ENCODE data around the gene PLCB3. TPM values are rescaled to one million over a fixed set of nuclear protein-coding genes. Genes with fewer than 3 reads are reported as not detected.

PLCB3 gene
- total RNA-seq, 2 donors from 2014 or later: 7.5 to 15.5 TPM

- Histone ChIP-seq H3K27ac (no peak overlapping the region), H3K4me3 (no peak overlapping the region), H3K9me3 (no peaks in the 10 kb centered on the region), H3K36me3 (peaks cover 39% of the 10 kb centered on the region), H3K4me1 (peaks cover 0 to 31% of the 10 kb centered on the region in 2 donors), H3K27me3 (no peaks in the 10 kb centered on the region)
- no peak for TF ChIP-seq CTCF (IDR thresholded peaks at IDR 0.05)
- no peak for DNase-seq (ENCODE audit: low spot score)
Measured at GRCh38 chr11:64255135-64256128, 4.1 kb downstream of the PLCB3 start.

- Histone ChIP-seq H3K4me3 (no peak overlapping the region), H3K9me3 (no peaks in the 10 kb centered on the region), H3K27ac (no peak overlapping the region), H3K27me3 (no peaks in the 10 kb centered on the region), H3K36me3 (peaks cover 43% of the 10 kb centered on the region), H3K4me1 (peaks cover 0 to 23% of the 10 kb centered on the region in 2 donors)
- TF ChIP-seq CTCF (IDR thresholded peaks at IDR 0.05): no peak
- no peak for DNase-seq (ENCODE audit: low spot score)
Measured at GRCh38 chr11:64256300-64256699, 5.0 kb downstream of the PLCB3 start.

- H3K4me3 ChIP-seq: no peak overlapping the region
- H3K27ac ChIP-seq: no peak overlapping the region
Measured at GRCh38 chr11:64258356-64258755, 7.0 kb downstream of the PLCB3 start.

GRCh38 chr11:64258946-64259532 lies 7.7 kb downstream of the PLCB3 start:
- DNase-seq (ENCODE audit: low spot score): no peak
- TF ChIP-seq CTCF (IDR thresholded peaks at IDR 0.05): no peak
- Histone ChIP-seq H3K4me1 (no peaks in the 10 kb centered on the region), H3K36me3 (peaks cover 63% of the 10 kb centered on the region), H3K27ac (no peak overlapping the region), H3K4me3 (no peak overlapping the region), H3K27me3 (no peaks in the 10 kb centered on the region), H3K9me3 (no peaks in the 10 kb centered on the region)

More at GRCh38 chr11:64258356-64258755, 7.0 kb downstream of the PLCB3 start:
- no peak for DNase-seq (ENCODE audit: low spot score)
- TF ChIP-seq CTCF (IDR thresholded peaks at IDR 0.05): no peak
- no peaks in the 10 kb centered on the region for H3K9me3 ChIP-seq
- H3K36me3 ChIP-seq: peaks cover 56% of the 10 kb centered on the region
- no peaks in the 10 kb centered on the region for H3K27me3 ChIP-seq
- peaks cover 0 to 5% of the 10 kb centered on the region in 2 donors for H3K4me1 ChIP-seq

GRCh38 chr11:64259533-64260067 lies 8.3 kb downstream of the PLCB3 start:
- TF ChIP-seq CTCF (IDR thresholded peaks at IDR 0.05): no peak
- peaks cover 61% of the 10 kb centered on the region for H3K36me3 ChIP-seq

More at GRCh38 chr11:64259533-64260067, 8.3 kb downstream of the PLCB3 start:
- Histone ChIP-seq H3K9me3 (no peaks in the 10 kb centered on the region), H3K4me3 (no peak overlapping the region), H3K27ac (no peak overlapping the region), H3K4me1 (no peaks in the 10 kb centered on the region), H3K27me3 (no peaks in the 10 kb centered on the region)
- no peak for DNase-seq (ENCODE audit: low spot score)

All from right atrium auricular region (tissue), 2 donors.